GM18526 (cell line): Measurements from ENCODE around the gene KRTAP12-3.

Experiments used
- POLR2A ChIP-seq: IDR thresholded peaks from 3 replicates; pipeline ENCODE4 v1.6.1; 2011; ENCODE audit not compliant: insufficient read length; ENCODE audit errors: extremely low read depth

KRTAP12-3 gene

GRCh38 chr21:44657635-44658540, at the start of gene KRTAP12-3:
Gene KRTAP12-3 (plus strand): TSS chr21:44657932. CDS start chr21:44657980, 48 bp downstream.
- no peak for TF ChIP-seq POLR2A

- no peak for TF ChIP-seq POLR2A
Measured at GRCh38 chr21:44609193-44609592, 48.5 kb upstream of the KRTAP12-3 start.

GRCh38 chr21:44611551-44611950, 46.2 kb upstream of the KRTAP12-3 start:
- no peak for TF ChIP-seq POLR2A

GRCh38 chr21:44612029-44612486, 45.7 kb upstream of the KRTAP12-3 start, which contains the start of gene KRTAP10-8:
Gene KRTAP10-8 (plus strand): TSS chr21:44612079. CDS start chr21:44612101, 22 bp downstream.
- TF ChIP-seq POLR2A, result no peak

GRCh38 chr21:44612669-44613229, 45.0 kb upstream of the KRTAP12-3 start:
- TF ChIP-seq POLR2A, result no peak

- TF ChIP-seq POLR2A, result no peak
Measured at GRCh38 chr21:44613386-44614155, 44.2 kb upstream of the KRTAP12-3 start.

- no peak for TF ChIP-seq POLR2A
Measured at GRCh38 chr21:44614161-44614631, 43.5 kb upstream of the KRTAP12-3 start.

- no peak for TF ChIP-seq POLR2A
Measured at GRCh38 chr21:44614961-44615391, 42.8 kb upstream of the KRTAP12-3 start.

- TF ChIP-seq POLR2A, result no peak
Measured at GRCh38 chr21:44615466-44615865, 42.3 kb upstream of the KRTAP12-3 start.

GRCh38 chr21:44615911-44616590, 41.7 kb upstream of the KRTAP12-3 start:
- no peak for TF ChIP-seq POLR2A

GRCh38 chr21:44616591-44616926, 41.2 kb upstream of the KRTAP12-3 start:
- no peak for TF ChIP-seq POLR2A

- TF ChIP-seq POLR2A, result no peak
Measured at GRCh38 chr21:44617071-44617501, 40.6 kb upstream of the KRTAP12-3 start.

GRCh38 chr21:44618504-44618903, 39.2 kb upstream of the KRTAP12-3 start:
- no peak for TF ChIP-seq POLR2A

- no peak for TF ChIP-seq POLR2A
Measured at GRCh38 chr21:44618909-44619308, 38.8 kb upstream of the KRTAP12-3 start.

- no peak for TF ChIP-seq POLR2A
Measured at GRCh38 chr21:44619886-44620285, 37.8 kb upstream of the KRTAP12-3 start.
